Esophagus muscularis mucosa (tissue), 3 donors: ENCODE measurements around the gene TSPAN31.

Source experiments
- EP300 ChIP-seq: sonication (generic); formaldehyde crosslinking; IDR thresholded peaks from one replicate; pipeline ENCODE4 v1.6.1; 2017; ENCODE audit warnings: antibody characterized with exemption
- TF ChIP-seq, protein P1 (sequence below), 3 experiments: fragments of 200-600 bp in 2 of 3; fragments of 450-650 bp in 1 of 3; sonication (generic) in 2 of 3; IDR thresholded peaks; one replicate each; pipeline ENCODE4 v1.5.1; 2017 to 2019; ENCODE audit warnings: antibody characterized with exemption in 3 of 3, mild to moderate bottlenecking in 2 of 3, moderate library complexity in 1 of 3

DNA sequence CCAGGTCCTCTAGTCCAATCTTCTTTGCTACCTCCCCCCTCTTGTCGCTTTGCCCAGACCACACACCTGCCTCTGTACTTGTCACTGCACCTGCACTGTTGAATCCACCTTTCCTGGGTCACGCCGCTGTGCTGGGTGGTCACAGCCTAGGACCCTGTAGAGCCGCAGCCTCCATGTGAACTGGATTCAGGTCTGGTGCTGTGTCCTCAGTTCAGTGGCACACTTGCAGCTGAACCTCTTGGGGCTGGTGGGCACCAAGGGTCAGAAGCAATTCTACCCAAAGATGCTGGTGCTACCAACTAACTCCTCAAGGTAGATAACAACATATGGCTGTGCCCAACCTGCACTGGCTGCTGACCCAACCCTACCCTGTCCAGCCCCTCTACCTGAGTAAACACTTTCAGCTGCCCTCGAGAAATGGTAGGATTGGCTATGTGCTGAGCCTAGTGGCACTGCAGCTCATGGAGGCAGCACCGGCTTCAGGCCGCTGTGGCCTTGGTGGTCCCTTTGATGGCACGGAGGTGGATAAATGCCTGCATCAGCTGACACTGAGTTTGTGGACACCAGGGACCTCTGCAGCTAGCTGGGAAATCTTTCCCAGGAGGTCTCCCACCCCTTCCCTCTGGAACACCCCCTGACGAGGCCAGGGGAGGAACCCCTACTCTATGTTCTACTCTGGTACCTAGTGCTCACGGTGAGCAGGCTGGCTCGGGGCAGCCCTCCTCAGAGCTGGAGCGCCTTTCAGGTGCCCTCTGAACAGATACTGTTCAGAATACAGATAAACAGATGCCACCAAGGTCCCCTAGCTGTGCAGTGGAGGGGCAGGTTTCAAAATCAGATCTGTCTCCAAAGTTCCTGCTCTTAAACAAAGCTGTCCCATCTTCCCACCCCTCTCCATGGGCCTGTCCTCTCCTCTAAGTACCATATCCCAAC lies 20.6 kb upstream of the TSPAN31 start:
- TF ChIP-seq EP300: no peak
- TF ChIP-seq, protein P1, sequence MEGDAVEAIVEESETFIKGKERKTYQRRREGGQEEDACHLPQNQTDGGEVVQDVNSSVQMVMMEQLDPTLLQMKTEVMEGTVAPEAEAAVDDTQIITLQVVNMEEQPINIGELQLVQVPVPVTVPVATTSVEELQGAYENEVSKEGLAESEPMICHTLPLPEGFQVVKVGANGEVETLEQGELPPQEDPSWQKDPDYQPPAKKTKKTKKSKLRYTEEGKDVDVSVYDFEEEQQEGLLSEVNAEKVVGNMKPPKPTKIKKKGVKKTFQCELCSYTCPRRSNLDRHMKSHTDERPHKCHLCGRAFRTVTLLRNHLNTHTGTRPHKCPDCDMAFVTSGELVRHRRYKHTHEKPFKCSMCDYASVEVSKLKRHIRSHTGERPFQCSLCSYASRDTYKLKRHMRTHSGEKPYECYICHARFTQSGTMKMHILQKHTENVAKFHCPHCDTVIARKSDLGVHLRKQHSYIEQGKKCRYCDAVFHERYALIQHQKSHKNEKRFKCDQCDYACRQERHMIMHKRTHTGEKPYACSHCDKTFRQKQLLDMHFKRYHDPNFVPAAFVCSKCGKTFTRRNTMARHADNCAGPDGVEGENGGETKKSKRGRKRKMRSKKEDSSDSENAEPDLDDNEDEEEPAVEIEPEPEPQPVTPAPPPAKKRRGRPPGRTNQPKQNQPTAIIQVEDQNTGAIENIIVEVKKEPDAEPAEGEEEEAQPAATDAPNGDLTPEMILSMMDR (IDR thresholded peaks at IDR 0.05): no peak
